IMR-90 (cell line): ENCODE measurements around the gene RGR. TPM values are rescaled to one million over a fixed set of nuclear protein-coding genes. Genes with fewer than 3 reads are reported as not detected.

Source experiments
- ATAC-seq: fragments of 200-7000 bp; cut with Tn5 transposase; 2 replicates; pipeline ENCODE4 v1.9.1; 2020; ENCODE audit warnings: low read depth, mild to moderate bottlenecking, moderate library complexity
- BruUV-seq: library from RNA; stranded (reverse); fragments of 400-500 nt; replicated peaks from 2 replicates; lab custom pipeline; 2021; lab: Mats Ljungman, UMichigan
- CTCF ChIA-PET: fragments of 300-600 bp; formaldehyde crosslinking; extraction: SDS; loops from one replicate; lab custom pipeline; 2021; ENCODE audit warnings: antibody characterized with exemption; lab: Yijun Ruan, JAX
- POLR2A ChIA-PET: fragments of 300-600 bp; sonication (Branson Sonifier 250); formaldehyde crosslinking; loops from one replicate; lab custom pipeline; 2022; ENCODE audit warnings: antibody characterized with exemption; ENCODE audit not compliant: unreplicated experiment; lab: Charles Lee
- DNase-seq: peaks from one replicate; pipeline ENCODE4 v3.0.0; 2013
- H2AFZ ChIP-seq: replicated peaks from 2 replicates; pipeline ENCODE3; 2013; ENCODE audit warnings: low read length, mild to moderate bottlenecking; ENCODE audit not compliant: poor library complexity
- H2AK5ac ChIP-seq: 2 replicates; pipeline ENCODE4 v1.6.1; 2013; ENCODE audit warnings: low read depth, low read length, inconsistent platforms
- H2AK9ac ChIP-seq: replicated peaks from 2 replicates; pipeline ENCODE3; 2013; ENCODE audit warnings: mild to moderate bottlenecking, low read depth, low read length, moderate library complexity; ENCODE audit not compliant: poor library complexity
- H2BK120ac ChIP-seq: 2 replicates; pipeline ENCODE4 v1.6.1; 2013; ENCODE audit warnings: low read depth, low read length, inconsistent platforms
- H2BK15ac ChIP-seq: 3 replicates; pipeline ENCODE4 v1.6.1; 2013; ENCODE audit warnings: low read depth, low read length, inconsistent platforms
- H2BK20ac ChIP-seq: 2 replicates; pipeline ENCODE4 v1.6.1; 2013; ENCODE audit warnings: low read depth, mild to moderate bottlenecking, inconsistent platforms, low read length, moderate library complexity
- H2BK5ac ChIP-seq: 2 replicates; pipeline ENCODE4 v1.6.1; 2013; ENCODE audit warnings: mild to moderate bottlenecking, low read depth, low read length, inconsistent platforms; ENCODE audit not compliant: poor library complexity, severe bottlenecking
- H3K14ac ChIP-seq: replicated peaks from 2 replicates; pipeline ENCODE4 v1.6.1; 2013; ENCODE audit warnings: low read depth, low read length, inconsistent platforms
- H3K18ac ChIP-seq: 2 replicates; pipeline ENCODE4 v1.6.1; 2013; ENCODE audit warnings: low read depth, low read length, control low read depth
- H3K23ac ChIP-seq: 2 replicates; pipeline ENCODE4 v1.6.1; 2013; ENCODE audit warnings: low read depth, low read length, inconsistent platforms
- H3K27ac ChIP-seq: 2 replicates; pipeline ENCODE4 v1.5.1; 2013; ENCODE audit warnings: mild to moderate bottlenecking, control low read depth, low read length; ENCODE audit not compliant: insufficient read depth
- H3K27me3 ChIP-seq: 2 replicates; pipeline ENCODE4 v1.6.1; 2013; ENCODE audit warnings: low read length; ENCODE audit not compliant: control insufficient read depth, insufficient read depth
- H3K36me3 ChIP-seq: 2 replicates; pipeline ENCODE4 v1.6.1; 2013; ENCODE audit warnings: low read length, mixed read lengths; ENCODE audit not compliant: control insufficient read depth, insufficient read depth
- H3K4ac ChIP-seq: 2 replicates; pipeline ENCODE4 v1.6.1; 2013; ENCODE audit warnings: low read depth, low read length, inconsistent platforms
- H3K4me1 ChIP-seq: 2 replicates; pipeline ENCODE4 v1.6.1; 2013; ENCODE audit warnings: low read length, mixed read lengths; ENCODE audit not compliant: control insufficient read depth, insufficient read depth
- H3K4me2 ChIP-seq: 2 replicates; pipeline ENCODE4 v1.6.1; 2013; ENCODE audit warnings: low read depth, mild to moderate bottlenecking, control low read depth, low read length, moderate library complexity
- H3K4me3 ChIP-seq: 2 replicates; pipeline ENCODE4 v1.5.1; 2013; ENCODE audit warnings: low read depth, mild to moderate bottlenecking, control low read depth, low read length, moderate library complexity; ENCODE audit not compliant: insufficient read depth
- H3K56ac ChIP-seq: 2 replicates; pipeline ENCODE4 v1.6.1; 2013; ENCODE audit warnings: low read length, inconsistent platforms; ENCODE audit not compliant: insufficient read depth; ENCODE audit errors: extremely low read depth
- H3K79me1 ChIP-seq, 2 experiments: 2 replicates each; pipeline ENCODE4 v1.6.1; 2013; ENCODE audit warnings: low read length in 2 of 2, inconsistent platforms in 1 of 2, low read depth in 1 of 2
- H3K9ac ChIP-seq: 2 replicates; pipeline ENCODE4 v1.6.1; 2013; ENCODE audit warnings: low read depth, low read length, control low read depth
- H3K9me1 ChIP-seq: 2 replicates; pipeline ENCODE4 v1.6.1; 2013; ENCODE audit warnings: low read length, inconsistent platforms; ENCODE audit not compliant: insufficient read depth
- H3K9me3 ChIP-seq: 2 replicates; pipeline ENCODE4 v1.6.1; 2013; ENCODE audit warnings: low read length; ENCODE audit not compliant: control insufficient read depth, insufficient read depth
- H4K20me1 ChIP-seq: 2 replicates; pipeline ENCODE4 v1.6.1; 2013; ENCODE audit warnings: low read length, inconsistent platforms; ENCODE audit not compliant: insufficient read depth
- H4K5ac ChIP-seq: 2 replicates; pipeline ENCODE4 v1.6.1; 2013; ENCODE audit warnings: mild to moderate bottlenecking, low read depth, low read length, control low read depth
- H4K8ac ChIP-seq, 2 experiments: 2 replicates each; pipeline ENCODE4 v1.6.1; 2013; ENCODE audit warnings: low read depth in 2 of 2, low read length in 2 of 2, control low read depth in 1 of 2, inconsistent platforms in 1 of 2
- H4K91ac ChIP-seq: 2 replicates; pipeline ENCODE4 v1.6.1; 2013; ENCODE audit warnings: low read depth, low read length, inconsistent platforms; ENCODE audit not compliant: insufficient read depth
- NFE2L2 ChIP-seq: fragments of 150-350 bp; IDR thresholded peaks from 2 replicates; pipeline ENCODE4 v1.6.1; 2016; ENCODE audit warnings: low read depth, mild to moderate bottlenecking, low read length
- RAD21 ChIP-seq: IDR thresholded peaks from 2 replicates; pipeline ENCODE4 v1.6.1; 2012; ENCODE audit warnings: low read length, improper control_type of control experiment
- RFX5 ChIP-seq: IDR thresholded peaks from 2 replicates; pipeline ENCODE4 v1.8.0; 2012; ENCODE audit warnings: low read depth, mild to moderate bottlenecking, low read length, moderate library complexity
- WGBS, 2 experiments: methylation state at CpG; one replicate each; pipeline versions ENCODE4 v1.1.5 to v1.1.7; 2013; ENCODE audit warnings: missing lambda C conversion rate in 2 of 2; ENCODE audit not compliant: insufficient read length in 1 of 2; ENCODE audit errors: extremely low coverage in 2 of 2; 5-methylcytosine and 5-hydroxymethylcytosine counted together
- dilution Hi-C: fragments of 300-500 bp; cut with HindIII; formaldehyde crosslinking; loops from one replicate; pipeline ENCODE4 v1.14.3; 2018; ENCODE audit warnings: low sequenced_read_pairs; ENCODE audit not compliant: unreplicated experiment
- in situ Hi-C: fragments of 300-500 bp; cut with MboI; formaldehyde crosslinking; loops from 3 replicates; pipeline ENCODE4 v1.14.3; 2019; ENCODE audit warnings: low sequenced_read_pairs, inconsistent platforms, mixed read lengths
- intact Hi-C: fragments of 100-400 bp; cut with micrococcal nuclease; formaldehyde crosslinking; loops from 2 replicates; pipeline ENCODE4 v1.10.0; 2022
- polyA plus RNA-seq, 3 experiments: library from polyadenylated mRNA; depleted of rRNA; stranded (reverse); fragments of >200 nt; gene quantifications; 2 replicates each; pipeline ENCODE4 v1.2.3, GENCODE V29; 2012; ENCODE audit warnings: low replicate concordance in 1 of 3
- total RNA-seq: library from RNA; depleted of rRNA; stranded (reverse); fragments of >200 nt; gene quantifications from 2 replicates; pipeline ENCODE4 v1.2.3, GENCODE V29; 2012

RGR gene
- total and polyA plus RNA-seq, 2 of the 4 experiments (the other 2 are of a cell fraction) = not detected

DNA sequence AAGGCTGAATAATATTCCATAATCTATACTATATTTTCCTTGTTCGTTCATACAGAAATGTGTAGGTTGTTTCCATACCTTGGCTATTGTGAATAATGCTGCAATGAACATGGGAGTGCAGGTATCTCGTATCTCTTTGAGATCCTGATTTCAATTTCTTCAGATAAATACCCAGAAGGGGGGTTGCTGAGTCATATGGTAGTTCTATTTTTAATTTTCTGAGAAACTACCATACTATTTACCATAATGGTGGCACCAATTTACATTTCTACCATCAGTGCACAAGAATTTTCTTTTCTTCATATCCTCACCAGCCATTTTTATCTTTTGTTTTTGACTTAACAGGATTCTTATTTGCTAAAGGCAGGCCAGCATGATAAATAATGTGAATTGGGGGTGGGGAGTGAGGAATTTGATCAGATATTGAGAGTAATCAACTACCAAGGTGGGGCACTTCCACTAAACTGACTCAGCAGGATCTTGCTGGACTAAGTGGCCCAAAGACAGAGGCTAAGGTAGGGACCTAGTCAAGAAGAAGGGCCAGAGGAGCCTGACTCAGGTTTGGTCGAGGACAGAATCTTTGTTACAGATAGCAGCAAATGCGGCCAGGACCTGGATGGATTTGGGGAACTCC is 62.0 kb downstream of the RGR start (continued):
- TF ChIP-seq RFX5 = no peak

- in situ Hi-C loops (no loop called here), intact Hi-C loops (loop anchor here (1.0 kb wide), 2 partner anchors 12 to 20 kb away; partner anchors contain the start of gene CCSER2), dilution Hi-C loops (no loop called here)
- ChIA-PET POLR2A (no interaction called here), CTCF (interaction anchor here (0.6 to 2.5 kb wide), 4 partner anchors 11 to 229 kb away, joined by 3 to 6 read pairs (median 4); no protein-coding TSS in a partner anchor)
- H3K79me1 ChIP-seq = 0 out of 4 replicates have a peak, but pooled peaks cover 0 to 10% of the 10 kb centered on the region in 2 experiments
- no peak overlapping the region for H3K9ac ChIP-seq
- peak overlapping the region; percentile 17; the same call in 1 of the 2 replicates for H3K56ac ChIP-seq
- peak overlapping the region; percentile 49 for H3K23ac ChIP-seq
- H3K4me1 ChIP-seq = peaks cover 24% of the 10 kb centered on the region
- H4K91ac ChIP-seq = peak overlapping the region; percentile 77
- H3K4me2 ChIP-seq = peak overlapping the region; percentile 15; the same call in 1 of the 2 replicates
- peak overlapping the region; percentile 1; the same call in 1 of the 2 replicates for H4K5ac ChIP-seq
- H2BK5ac ChIP-seq = peak overlapping the region; percentile 84
- peak overlapping the region; percentile 29; the same call in 1 of the 2 replicates for H3K18ac ChIP-seq
- no peak overlapping the region for H3K4me3 ChIP-seq
- peak overlapping the region; percentile 60 for H2AK9ac ChIP-seq
- peak overlapping the region; percentile 97 for H2AK5ac ChIP-seq
- H3K27me3 ChIP-seq = no peaks in the 10 kb centered on the region
- peak overlapping the region; percentile 21 to 32; a peak in 3 of 4 replicates for H4K8ac ChIP-seq
- no peaks in the 10 kb centered on the region for H3K36me3 ChIP-seq
- H3K4ac ChIP-seq = peak overlapping the region; percentile 78
- peaks cover 19% of the 10 kb centered on the region for H3K9me1 ChIP-seq
- H2BK20ac ChIP-seq = peak overlapping the region; percentile 77; the same call in 1 of the 2 replicates
- BruUV-seq = no TSS peak
- H3K27ac ChIP-seq = peak overlapping the region; percentile 97
- ATAC-seq = peak; percentile 27
- no peaks in the 10 kb centered on the region for H3K9me3 ChIP-seq
- no peak overlapping the region for H2AFZ ChIP-seq
- H3K14ac ChIP-seq = peak overlapping the region; percentile 54; the same call in 1 of the 2 replicates
- H4K20me1 ChIP-seq = peaks cover 8% of the 10 kb centered on the region
- peak overlapping the region; percentile 83; the same call in 1 of the 3 replicates for H2BK15ac ChIP-seq
- peak overlapping the region; percentile 90 for H2BK120ac ChIP-seq
- TF ChIP-seq RAD21 = peak; percentile 18; the same call in 1 of the 2 replicates
- TF ChIP-seq NFE2L2 = no peak
- WGBS, 2 experiments = no CpG with 5 or more reads among the region's 1 CpG
- DNase-seq = peak; percentile 76
These were observed 63.2 kb downstream of the RGR start for GRCh38 chr10:84308021-84308420.
